ENCODE results near the gene XKRX.

- TF ChIP-seq CTCF (IDR thresholded peaks at IDR 0.05): no peak
- no peak for TF ChIP-seq POLR2A (IDR thresholded peaks at IDR 0.05)
These were observed 2.7 kb upstream of the XKRX start for GRCh38 chrX:100931218-100931924.
